Amniotic epithelial cell (primary cell): ENCODE results near the gene ARHGAP26.

ENCODE experiments used
- DNase-seq: peaks from one replicate; pipeline ENCODE4 v3.0.0-alpha.2; 2010; ENCODE audit warnings: low read depth

Gene ARHGAP26

DNA sequence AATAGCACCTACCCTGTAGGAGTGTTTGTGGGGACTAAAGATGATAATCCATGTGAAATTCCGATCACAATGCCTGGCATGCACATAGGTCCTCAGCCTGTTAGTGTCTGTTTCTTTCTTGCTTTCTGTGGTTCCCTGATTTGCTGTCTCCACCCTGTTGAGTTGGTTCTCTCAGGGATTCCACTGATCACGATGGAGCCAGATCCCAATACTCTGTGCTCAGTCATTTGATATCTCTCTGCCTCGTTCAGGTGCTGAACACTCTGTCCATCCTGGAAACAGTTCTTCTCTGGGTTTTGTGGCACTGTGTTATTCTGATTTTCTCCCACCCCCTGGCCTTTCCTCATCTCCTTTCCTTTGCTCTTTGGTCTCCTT is 60.8 kb downstream of the ARHGAP26 start:
- no peak for DNase-seq

DNA sequence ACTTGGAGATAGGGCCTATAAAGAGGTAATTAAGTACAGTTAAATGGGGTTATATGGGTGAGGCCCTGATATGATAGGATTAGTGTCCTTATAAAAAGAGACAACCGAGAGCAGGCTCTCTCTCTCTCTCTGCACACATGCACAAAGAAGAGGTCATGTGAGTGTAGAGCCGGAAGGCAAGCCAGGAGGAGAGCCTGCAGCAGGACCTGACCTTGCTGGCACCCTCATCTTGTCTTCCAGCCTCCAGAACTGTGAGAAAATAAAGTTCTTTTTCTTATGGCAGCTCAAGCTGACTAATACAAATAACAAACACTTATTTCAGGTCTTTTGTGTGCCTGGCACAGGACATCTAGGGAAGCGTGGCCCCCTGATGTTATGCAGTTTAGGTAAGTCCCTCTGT is 62.1 kb downstream of the ARHGAP26 start:
- no peak for DNase-seq

DNA sequence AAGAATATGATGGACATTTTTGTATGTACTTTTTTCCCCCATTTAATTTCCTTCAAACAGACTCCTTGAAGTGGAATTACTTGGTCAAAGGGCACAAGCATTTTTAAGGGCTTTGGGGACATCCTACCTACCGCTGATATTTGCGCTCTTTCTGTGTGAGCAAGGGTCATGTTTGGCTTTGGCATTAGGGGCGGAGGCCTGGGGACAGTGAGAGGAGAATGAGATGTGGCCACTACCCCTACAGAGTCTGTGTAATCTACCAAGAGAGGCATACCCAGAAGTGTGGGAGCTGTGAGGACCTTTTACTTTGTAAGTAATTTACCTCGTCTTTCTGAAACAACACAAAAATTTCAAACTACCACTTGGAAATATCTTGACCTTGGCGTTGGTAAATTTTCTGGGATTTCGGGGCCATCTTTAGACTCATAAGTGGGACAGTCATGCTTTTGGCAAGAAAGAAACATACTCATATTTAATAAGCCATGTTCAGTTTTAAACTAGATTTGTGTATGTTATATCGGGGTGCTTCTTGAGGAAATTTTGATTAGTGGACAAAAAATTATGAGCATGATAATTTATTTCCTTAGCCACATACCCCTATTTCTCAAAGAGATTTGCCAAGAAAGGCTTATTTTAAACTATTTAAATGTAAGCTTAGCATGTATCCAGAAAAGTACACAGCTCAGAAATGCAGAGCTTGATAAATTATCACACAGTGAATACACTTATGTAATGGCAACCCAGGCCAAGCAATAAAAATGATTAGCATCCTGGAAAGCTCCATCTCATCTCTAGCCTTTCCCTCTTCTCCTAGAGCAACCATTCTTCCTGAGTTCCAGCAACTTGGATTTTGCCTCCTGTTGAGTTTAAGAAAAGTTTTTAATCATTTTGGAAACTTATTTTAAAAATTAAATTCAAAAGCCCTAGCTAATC is 63.6 kb downstream of the ARHGAP26 start:
- DNase-seq: no peak

DNA sequence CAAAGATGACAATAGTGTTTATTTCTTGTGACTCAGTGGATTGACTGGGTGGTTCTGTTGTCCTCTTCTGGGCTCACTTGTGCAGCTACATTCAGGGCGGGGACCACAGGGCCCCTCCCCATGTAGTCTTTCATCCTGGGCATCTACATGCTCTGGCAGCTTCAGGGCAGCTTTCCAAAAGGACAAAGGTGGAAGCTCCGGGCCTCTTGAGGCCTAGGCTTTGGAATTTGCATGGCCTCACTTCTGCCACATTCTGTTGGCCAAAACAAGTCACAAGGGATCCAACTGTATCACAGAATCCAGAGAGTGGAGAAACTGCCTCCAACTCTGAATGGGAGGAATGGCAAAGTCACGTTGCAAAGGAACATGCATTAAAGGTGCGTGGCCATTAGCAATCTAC is 64.3 kb downstream of the ARHGAP26 start:
- DNase-seq: no peak

DNA sequence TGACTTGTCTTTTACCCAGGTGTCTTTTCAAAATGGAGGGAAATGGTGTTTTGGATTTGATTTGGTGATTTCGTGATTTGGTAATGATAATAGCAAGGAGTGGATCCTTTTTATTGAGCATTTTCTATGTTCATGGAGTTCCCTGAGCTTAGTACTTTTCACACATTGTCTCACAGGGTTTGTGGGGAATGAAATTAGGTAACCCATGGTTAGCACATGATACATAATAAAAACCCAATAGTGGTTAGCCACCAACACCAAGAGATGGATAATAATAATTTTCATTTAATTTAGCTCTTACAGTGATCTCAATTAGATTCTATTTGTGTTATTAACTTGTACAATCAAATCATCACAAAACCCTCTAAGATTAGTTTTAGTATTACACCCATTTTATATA is 65.4 kb downstream of the ARHGAP26 start:
- no peak for DNase-seq

DNA sequence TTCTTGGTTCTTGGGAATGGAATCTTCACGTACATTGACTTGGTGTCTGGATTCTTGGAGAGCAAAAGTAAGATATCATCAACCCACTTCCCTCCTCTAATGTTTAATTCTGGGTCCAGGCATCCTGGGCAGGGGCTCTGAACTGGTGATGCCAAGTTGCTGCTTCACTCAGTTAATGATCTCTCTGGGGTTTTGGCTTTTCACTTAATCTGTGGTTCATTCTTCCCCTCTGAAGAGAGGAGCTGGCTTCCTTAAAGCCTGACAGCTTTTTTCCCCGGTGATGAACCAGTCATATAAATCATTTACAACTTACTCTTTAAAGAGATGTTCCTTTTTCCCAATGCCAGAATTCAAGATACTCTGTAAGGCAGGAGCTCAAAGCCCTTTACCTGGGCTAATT is 65.9 kb downstream of the ARHGAP26 start:
- DNase-seq: no peak

DNA sequence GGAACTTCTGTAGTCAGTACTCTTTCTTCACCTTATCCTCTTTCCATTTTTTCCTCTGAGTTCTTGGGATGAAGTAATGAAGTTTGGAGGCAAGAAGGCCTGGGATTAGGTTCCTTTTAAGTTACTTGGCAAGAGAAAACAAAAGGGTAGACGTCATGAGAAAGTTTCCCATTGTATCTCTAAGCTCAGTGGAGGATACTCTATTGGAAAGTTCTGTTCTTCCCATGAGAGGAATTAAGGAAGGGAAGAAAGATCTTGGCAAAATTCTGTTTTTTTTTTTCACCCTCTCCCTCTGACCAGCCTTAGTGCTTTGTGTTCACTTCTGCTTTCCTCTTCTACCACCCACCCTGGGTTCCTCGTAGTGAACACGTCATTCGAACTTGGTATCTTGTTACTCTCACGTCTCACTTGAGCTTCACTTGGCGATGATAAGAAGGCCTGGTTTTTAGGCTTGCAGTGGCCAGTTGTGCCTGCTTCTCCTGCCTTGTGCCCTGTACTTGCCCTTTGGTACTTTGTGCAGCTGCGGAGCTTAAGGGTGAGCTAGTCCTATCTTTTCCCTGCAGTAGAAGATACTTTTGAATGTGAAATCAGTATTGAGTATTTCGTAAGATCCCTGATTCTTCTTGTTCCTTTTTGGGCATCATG is 67.0 kb downstream of the ARHGAP26 start:
- DNase-seq: no peak

DNA sequence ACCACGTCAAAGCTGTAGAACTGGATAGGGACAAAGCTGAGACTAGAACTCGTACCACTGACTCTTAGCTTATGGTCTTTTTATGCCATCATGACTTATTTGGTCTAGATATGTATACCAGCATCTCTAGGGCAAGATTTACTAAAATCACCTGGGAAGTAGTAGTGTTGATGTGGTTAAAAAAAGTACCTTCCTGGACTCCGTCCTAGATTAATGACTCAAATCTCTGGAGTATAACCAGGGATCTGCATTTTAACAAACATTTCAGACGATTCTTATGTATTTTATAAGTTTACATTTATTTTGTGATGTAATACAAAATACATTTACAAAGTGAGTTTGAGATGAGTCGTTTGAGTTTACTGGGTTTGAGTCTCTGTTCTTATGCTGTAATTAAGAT is 68.7 kb downstream of the ARHGAP26 start:
- no peak for DNase-seq

DNA sequence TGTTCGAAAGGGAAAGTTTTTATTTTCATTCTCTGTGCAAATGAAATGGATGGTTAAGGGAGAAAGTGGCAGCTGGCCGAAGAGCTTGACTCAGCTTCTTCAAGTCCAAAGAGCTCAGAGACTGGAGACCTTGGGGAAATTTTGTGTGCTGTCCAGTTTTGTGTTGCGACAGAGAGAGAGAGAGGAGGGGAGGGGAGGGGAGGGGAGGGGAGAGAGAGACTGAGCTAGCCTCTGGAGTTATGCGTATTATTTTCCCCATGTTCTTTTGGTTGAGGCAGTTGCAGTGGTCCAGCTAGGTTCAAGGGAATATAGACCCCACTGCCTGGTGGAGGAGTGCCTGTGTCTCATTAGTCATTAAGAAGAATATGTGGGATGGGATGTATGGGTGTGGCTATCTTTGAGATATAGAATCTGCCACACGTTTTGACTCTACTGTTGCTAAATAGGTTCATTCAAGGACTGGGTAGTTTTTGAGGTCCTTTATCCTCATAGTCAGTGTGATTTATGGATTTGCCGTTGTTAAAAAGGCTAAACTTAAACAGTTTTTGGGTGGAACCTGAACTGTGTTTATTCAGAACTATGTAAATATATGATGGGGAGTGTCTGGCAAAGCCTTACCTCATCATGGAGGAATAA is 69.7 kb downstream of the ARHGAP26 start:
- DNase-seq: peak; percentile 56

DNA sequence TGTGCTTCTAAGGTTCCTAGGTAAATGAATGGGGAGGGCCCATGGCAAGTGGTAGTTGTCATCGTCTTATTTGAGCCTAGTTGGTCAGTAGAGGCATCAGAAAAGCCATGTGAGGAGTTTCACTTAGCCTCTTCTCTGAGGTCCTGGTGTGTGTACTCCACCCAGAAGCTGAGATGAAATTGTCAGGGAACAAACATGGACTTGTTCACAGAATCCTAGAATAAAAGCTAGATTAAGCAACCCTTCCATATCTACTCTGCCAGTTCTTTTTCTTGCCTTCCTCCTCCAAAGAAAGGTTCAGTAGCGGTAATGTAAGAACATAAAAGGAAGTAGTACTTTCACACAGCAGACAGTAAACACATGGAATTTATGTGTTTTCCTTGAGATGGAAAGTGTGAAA is 70.4 kb downstream of the ARHGAP26 start:
- no peak for DNase-seq

DNA sequence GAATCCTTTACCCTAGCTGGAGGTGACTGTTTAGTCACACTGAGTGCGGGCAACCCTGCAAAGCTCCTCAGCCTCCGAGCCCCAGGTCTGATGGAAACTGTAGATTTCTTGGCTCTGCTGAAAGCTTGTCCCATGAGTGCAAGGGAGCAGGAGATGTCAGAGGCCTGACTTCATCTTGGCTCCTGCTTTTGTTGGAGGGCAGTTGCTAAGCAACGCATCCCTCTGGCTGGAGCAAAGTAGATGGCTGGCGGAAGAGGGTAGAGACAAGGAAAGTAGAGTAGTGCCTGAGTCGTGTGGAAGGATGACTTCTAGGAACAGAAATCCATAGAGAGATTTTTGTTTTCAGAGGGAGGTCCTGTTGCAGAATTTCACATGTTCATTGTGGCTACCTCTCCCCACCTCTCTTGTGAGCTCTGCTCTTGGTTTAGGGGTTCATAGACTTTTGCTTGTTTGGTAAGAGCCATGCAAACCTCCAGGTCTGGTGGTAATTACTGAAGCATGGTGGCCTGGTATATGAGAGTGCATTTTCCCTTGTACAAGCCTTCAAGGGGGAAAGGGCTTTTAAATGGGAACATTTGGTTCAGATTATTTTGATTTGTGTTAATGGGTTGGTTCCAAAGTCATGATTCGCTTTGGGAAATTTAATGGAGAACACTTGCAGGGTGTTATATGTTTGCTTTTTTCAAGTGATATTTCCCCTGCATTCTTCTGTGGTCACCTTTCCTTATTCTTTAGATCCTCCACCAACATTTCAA is 71.5 kb downstream of the ARHGAP26 start:
- DNase-seq: no peak

DNA sequence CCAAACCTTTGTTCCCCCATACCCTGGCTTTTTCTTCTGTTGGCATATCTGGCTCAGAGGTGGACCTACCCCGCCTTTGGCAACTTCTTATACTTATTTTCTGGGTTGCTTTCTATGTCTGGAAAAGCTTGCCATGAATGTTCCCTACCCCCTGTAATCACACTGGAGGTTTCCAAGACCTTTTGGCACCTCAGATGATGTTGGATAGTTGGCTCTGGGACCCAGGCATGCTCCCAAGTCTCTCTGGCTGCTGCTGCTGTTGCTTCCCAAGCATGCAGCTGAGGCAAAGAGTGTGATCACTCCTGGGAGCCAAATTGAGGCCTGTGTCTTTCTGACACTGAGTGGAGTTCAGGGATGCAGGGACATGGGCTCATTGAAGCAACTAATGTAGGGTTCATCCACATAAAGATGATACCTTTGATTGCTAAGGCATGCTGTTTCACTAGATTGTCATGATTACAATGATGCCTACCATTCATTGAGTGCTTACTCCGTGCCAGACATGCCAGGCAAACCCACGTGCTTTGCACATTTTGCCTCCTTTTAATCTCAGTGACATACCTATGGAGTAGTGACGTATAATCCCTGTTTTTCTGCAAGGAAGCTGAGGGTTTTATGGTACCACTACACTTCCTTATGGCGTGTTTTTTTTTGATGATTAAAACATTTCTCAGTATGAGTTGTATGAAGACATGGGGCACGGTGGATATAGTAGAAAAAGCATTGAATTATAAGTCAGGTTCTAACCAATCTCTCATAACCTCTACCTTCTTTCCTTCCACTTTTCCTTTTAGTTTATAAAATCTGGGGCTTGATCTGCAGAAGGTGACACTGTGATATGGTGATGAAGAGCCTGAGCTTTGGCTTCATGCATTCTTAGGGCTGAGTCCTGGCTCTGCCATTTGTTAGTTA is 73.1 kb downstream of the ARHGAP26 start:
- DNase-seq: no peak

DNA sequence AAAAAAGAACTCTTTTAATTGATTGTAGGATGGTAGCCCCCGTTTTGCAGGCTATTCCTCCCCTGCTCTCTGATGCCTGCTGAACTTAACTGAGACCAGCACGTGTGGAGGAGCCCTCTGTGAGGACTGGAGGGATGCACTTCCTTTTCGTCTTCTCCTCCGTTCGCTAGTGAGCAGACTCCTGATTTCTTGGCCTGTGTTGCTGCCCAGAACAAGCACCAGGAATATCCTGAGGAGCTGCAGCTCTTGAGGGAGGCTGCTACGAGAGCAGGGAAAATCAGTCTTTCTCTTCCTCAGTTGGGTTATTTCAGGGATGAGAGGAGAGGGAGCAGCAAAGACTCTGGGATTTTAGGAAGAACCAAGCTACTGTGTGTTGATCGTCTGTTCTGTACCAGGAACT is 74.7 kb downstream of the ARHGAP26 start:
- no peak for DNase-seq

DNA sequence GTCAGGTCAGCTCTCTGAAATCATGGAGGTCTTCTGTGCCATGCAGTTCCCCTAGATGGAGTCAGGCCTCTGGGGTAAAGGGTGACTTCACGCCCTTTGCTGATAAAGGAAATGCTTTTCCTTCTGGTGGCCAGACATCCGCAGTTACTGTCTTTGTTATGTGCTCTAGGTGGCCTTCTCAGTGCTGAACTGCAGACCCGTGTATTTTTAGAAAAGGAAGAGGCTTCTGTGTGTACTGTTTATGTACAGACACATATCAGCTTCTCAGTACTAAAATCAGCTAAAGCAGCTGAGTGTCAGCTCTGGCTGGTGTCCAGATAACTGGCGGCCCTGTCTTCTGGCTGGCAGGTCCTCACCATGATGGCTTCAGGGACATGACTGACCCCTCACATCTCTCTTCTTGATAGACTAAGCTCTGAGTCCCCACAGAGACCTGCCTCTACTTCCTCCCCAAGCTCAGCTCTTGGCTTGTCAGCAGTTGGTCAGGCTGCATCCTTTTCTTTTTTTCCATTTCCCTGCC is 75.3 kb downstream of the ARHGAP26 start:
- no peak for DNase-seq

DNA sequence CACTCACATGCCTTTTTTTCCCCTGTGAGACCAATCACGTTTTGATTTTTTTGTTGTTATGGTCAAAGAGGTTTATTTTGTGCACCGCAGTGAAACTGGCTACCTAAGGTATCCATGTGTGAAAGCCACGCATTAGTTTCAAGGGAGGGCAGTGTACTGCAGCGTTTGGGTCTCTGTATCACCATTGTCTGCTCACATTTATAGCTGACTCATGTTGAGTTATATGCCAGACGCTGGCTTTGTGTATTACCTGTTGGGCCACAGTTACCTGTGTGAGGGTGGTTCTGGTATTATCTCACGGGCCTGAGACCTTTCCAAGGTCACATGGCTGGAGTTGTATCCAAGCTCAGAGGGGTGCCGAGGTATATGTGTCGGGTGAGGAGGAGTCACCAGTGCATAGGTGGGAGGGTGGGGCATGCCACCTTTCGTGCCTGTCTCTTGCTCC is 75.8 kb downstream of the ARHGAP26 start:
- DNase-seq: no peak

DNA sequence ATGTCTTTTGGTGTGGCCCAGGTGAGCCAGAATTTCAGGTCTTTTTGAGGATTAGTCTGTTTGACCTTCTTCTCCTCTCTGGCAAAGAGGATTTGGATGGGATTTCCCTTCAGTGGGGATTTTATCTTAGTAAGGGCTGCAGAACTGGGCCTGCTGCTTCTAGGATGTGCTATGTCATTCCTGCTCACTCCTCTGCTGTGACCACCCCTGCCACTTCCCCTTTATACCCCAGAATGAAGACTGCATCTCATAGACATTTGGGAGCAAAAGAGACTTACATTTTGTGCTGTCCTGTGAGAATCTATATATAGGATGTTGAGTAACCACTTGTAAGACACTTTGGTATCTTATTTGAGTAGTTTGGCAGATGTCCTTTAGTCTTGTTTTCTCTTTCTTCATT is 76.2 kb downstream of the ARHGAP26 start:
- DNase-seq: no peak

DNA sequence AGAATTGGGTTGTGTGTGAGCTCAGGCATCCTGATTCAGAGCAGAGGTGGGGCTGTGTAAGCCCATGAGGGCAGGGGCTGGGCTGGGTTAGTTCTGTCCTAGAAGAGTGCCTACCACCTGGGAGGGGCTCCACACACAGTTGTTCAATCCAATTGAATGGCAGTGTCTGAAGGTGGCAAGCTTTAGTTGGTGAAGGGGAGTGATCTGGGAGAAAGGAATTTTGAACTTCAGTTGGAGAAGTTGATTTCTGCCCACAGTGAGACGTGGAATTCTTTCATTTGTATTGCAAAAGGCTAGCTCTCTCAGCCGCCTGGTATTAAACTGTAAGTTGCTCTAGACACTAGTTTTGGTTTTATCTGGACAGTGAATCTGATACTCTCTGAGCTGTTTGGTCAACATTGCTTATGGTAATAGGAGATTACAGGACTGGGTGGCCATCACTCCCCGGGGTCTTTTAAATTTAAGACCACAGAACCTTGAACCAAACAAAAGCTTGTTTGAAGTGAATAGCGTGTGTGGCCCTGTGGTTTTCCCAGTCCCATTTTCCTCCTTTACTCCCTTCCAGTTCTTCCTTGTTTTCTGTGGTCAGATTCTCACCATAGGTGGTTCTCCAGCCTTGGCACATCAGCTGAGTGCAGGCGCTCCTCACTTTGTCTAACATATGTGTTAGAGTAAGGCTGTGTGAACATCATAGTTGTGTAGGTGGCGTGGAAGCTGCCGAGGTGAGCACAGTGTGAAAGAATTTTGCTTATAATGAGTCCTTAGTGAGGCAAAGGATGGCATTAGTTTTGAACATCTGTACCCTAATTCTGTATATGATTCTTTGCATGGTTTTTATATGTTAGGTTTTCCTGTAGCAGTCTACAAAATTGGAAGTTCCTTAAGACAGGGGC is 78.0 kb downstream of the ARHGAP26 start:
- peak; percentile 57 for DNase-seq

DNA sequence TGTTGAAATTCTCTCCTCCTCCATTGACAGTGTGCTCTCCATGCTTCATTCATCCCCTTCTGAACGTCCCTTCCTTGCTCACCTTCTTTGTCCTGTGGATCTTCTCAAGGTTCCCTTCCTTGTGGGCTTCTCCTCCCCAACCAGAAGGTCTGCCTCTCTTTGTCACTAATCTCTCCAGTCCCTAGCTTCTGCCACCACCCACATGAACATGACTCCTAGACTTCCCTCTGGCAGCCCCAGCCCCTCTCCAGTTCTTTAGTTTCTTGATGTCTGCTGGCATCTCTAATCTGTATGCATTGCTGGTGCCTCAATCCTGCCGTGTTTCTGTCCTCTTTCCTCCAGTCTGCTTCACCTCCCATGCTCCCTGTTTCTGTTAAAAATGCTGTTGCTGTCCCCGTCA is 79.3 kb downstream of the ARHGAP26 start:
- no peak for DNase-seq

DNA sequence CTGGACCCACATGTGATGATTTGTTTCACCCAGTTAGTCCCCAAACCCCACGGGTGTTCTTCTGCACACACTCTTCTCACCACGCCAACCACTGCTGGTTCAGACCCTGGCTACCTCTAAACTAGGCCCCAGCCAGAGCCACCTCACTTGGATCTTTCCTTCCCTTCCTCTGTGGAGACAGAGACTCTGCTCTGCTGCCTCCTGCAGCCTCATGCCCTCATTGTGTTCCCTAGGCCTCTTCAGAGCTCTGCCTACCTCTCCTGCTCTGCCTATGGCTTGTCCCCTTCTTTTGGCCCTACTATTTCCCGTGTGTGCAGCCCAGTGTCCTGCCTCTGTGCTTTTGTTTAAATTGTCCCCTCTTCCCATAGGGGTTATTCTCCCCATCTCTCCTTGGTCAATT is 79.7 kb downstream of the ARHGAP26 start:
- DNase-seq: no peak

DNA sequence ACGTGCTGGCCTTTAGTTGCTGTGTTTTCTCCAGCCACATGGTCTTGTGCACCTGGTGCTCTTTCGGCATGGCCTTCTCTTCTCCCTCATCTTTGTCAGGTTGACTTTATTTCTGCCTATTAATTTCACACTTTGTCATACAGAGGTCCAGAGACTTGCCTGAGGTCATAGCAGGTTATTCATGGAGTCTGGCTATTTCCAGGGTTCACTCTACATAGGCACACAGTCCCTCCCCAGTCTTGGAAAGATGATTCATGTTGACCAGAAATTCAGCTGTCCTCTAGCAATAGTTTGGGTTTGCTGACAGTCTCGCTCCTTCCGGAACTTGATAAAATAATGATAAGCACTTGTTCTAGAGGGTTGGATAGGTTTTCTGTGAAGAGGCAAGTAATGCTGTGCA is 81.6 kb downstream of the ARHGAP26 start:
- no peak for DNase-seq
